K562 (cell line): Measurements from ENCODE around the gene SZT2. TPM values are rescaled to one million over a fixed set of nuclear protein-coding genes. Genes with fewer than 3 reads are reported as not detected.

Source experiments
- CHD2 ChIP-seq: IDR thresholded peaks from 2 replicates; pipeline ENCODE4 v1.6.1; 2011; ENCODE audit warnings: low read depth, low read length
- EZH2 ChIP-seq: IDR thresholded peaks from 2 replicates; pipeline ENCODE4 v1.6.1; 2012; ENCODE audit warnings: low read depth, mild to moderate bottlenecking, inconsistent platforms, low read length, borderline replicate concordance
- FOSL1 ChIP-seq: fragments of 200-800 bp; sonication (Bioruptor generic); conservative IDR thresholded peaks from 2 replicates; pipeline ENCODE4 v1.6.1; 2016; ENCODE audit warnings: missing genetic modification characterization, missing compliant biosample characterization
- FOXK2 ChIP-seq, 2 experiments: fragments of 450-650 bp; IDR thresholded peaks in 1 of 2; conservative IDR thresholded peaks in 1 of 2; 2 replicates each; pipeline ENCODE4 v1.6.1; 2016; ENCODE audit warnings: low read depth in 2 of 2, mild to moderate bottlenecking in 1 of 2
- HOXB6 ChIP-seq: fragments of 250-450 bp; sonication (Bioruptor Pico); IDR thresholded peaks from 2 replicates; pipeline ENCODE4 v1.5.1; 2022; ENCODE audit warnings: mild to moderate bottlenecking, borderline replicate concordance
- IFI16 ChIP-seq: fragments of 250-450 bp; sonication (Bioruptor Pico); IDR thresholded peaks from 2 replicates; pipeline ENCODE4 v2.1.2; 2022; ENCODE audit warnings: mild to moderate bottlenecking, inconsistent platforms
- JUND ChIP-seq, 2 experiments: IDR thresholded peaks; 2 replicates in 1 of 2; 3 replicates in 1 of 2; pipeline ENCODE4 v1.6.1; 2011; ENCODE audit warnings: borderline replicate concordance in 2 of 2, low read depth in 2 of 2, low read length in 2 of 2, improper control_type of control experiment in 1 of 2, missing biosample characterization in 1 of 2, missing genetic modification characterization in 1 of 2, missing genetic modification reagents in 1 of 2
- MEF2A ChIP-seq: IDR thresholded peaks from 2 replicates; pipeline ENCODE4 v1.6.1; 2011; ENCODE audit warnings: low read depth, mild to moderate bottlenecking, low read length, moderate library complexity; ENCODE audit not compliant: control insufficient read depth
- MYNN ChIP-seq, 2 experiments: sonication (generic); formaldehyde crosslinking in 1 of 2; IDR thresholded peaks; 2 replicates each; pipeline versions ENCODE4 v1.5.0 to v1.6.1; 2016 to 2020; ENCODE audit warnings: antibody characterized with exemption in 1 of 2, missing genetic modification reagents in 1 of 2
- NRF1 ChIP-seq, 2 experiments: fragments of 450-650 bp; IDR thresholded peaks in 1 of 2; conservative IDR thresholded peaks in 1 of 2; 2 replicates each; pipeline ENCODE4 v1.6.1; 2014; ENCODE audit warnings: mild to moderate bottlenecking in 2 of 2
- PML ChIP-seq: IDR thresholded peaks from 2 replicates; pipeline ENCODE4 v1.6.1; 2012; ENCODE audit warnings: low read length, inconsistent platforms
- SIN3B ChIP-seq: fragments of 450-650 bp; IDR thresholded peaks from 2 replicates; pipeline ENCODE4 v1.6.1; 2017; ENCODE audit warnings: low read depth, mild to moderate bottlenecking, moderate library complexity
- TAF1 ChIP-seq: IDR thresholded peaks from 2 replicates; pipeline ENCODE4 v1.6.1; 2011; ENCODE audit warnings: mild to moderate bottlenecking, low read length, moderate library complexity; ENCODE audit not compliant: insufficient read depth, control insufficient read depth, severe bottlenecking; ENCODE audit errors: extremely low read depth
- TAF15 ChIP-seq: fragments of 200-400 bp; formaldehyde crosslinking; IDR thresholded peaks from 2 replicates; pipeline ENCODE4 v1.6.1; 2017; ENCODE audit warnings: mild to moderate bottlenecking, low read depth, low read length, moderate library complexity
- TFAM ChIP-seq: fragments of 250-450 bp; sonication (Bioruptor Pico); conservative IDR thresholded peaks from 2 replicates; pipeline ENCODE4 v1.5.0; 2021; ENCODE audit warnings: mild to moderate bottlenecking, moderate library complexity
- TOE1 ChIP-seq, 2 experiments: fragments of 450-650 bp in 1 of 2; sonication (generic) in 1 of 2; formaldehyde crosslinking in 1 of 2; IDR thresholded peaks; 2 replicates each; pipeline versions ENCODE4 v1.7.1 to v1.8.0; 2016 to 2022; ENCODE audit warnings: borderline replicate concordance in 2 of 2, mild to moderate bottlenecking in 2 of 2, antibody characterized with exemption in 1 of 2, inconsistent platforms in 1 of 2, low read depth in 1 of 2, missing genetic modification reagents in 1 of 2, moderate library complexity in 1 of 2
- TSC22D4 ChIP-seq: fragments of 450-650 bp; IDR thresholded peaks from 2 replicates; pipeline ENCODE4 v1.6.1; 2016; ENCODE audit warnings: missing genetic modification characterization, missing biosample characterization, control low read depth
- ZBTB7A ChIP-seq: IDR thresholded peaks from 2 replicates; pipeline ENCODE4 v1.6.1; 2011; ENCODE audit warnings: low read depth, mild to moderate bottlenecking, low read length, moderate library complexity, borderline replicate concordance; ENCODE audit not compliant: control insufficient read depth
- ZFP1 ChIP-seq: fragments of 450-650 bp; formaldehyde crosslinking; IDR thresholded peaks from 2 replicates; pipeline ENCODE4 v1.4.0; 2020; ENCODE audit warnings: mild to moderate bottlenecking, mixed read lengths
- ZNF121 ChIP-seq: sonication (generic); formaldehyde crosslinking; conservative IDR thresholded peaks from 2 replicates; pipeline ENCODE4 v1.8.0; 2022; ENCODE audit warnings: missing genetic modification reagents
- ZNF324 ChIP-seq: fragments of 250-450 bp; sonication (Bioruptor Pico); IDR thresholded peaks from 2 replicates; pipeline ENCODE4 v1.4.0; 2020; ENCODE audit warnings: mild to moderate bottlenecking
- polyA plus RNA-seq, 8 experiments: library from polyadenylated mRNA; depleted of rRNA in 4 of 8; stranded (reverse) in 5 of 8; unstranded in 3 of 8; fragments of >200 nt; fragmentation: Nextera tagmentation in 2 of 8; fragmentation: Illumina TruSeq in 1 of 8; extraction: Ambion mirVana in 2 of 8; extraction: Trizol in 1 of 8; gene quantifications; 2 replicates each; pipeline versions ENCODE4 v1.2.1 to v1.2.3, GENCODE V29; 2011 to 2014; ENCODE audit warnings: inconsistent platforms in 1 of 8, missing spikeins in 1 of 8
- total RNA-seq, 7 experiments: library from RNA; depleted of rRNA in 6 of 7; stranded (reverse); fragments of >200 nt in 6 of 7; fragmentation: Illumina TruSeq in 2 of 7; extraction: Trizol in 2 of 7; gene quantifications; 2 replicates each; pipeline versions ENCODE4 v1.2.1 to v1.2.3, GENCODE V29; 2011 to 2021; ENCODE audit warnings: low replicate concordance in 1 of 7
- TF ChIP-seq, protein P1 (sequence below): fragments of 250-450 bp; sonication (Bioruptor Pico); IDR thresholded peaks from 2 replicates; pipeline ENCODE4 v1.5.0; 2021
- TF ChIP-seq, protein P2 (sequence below): fragments of 250-450 bp; sonication (Bioruptor Pico); IDR thresholded peaks from 2 replicates; pipeline ENCODE4 v1.8.0; 2022; ENCODE audit warnings: moderate library complexity, mild to moderate bottlenecking, inconsistent platforms
- TF ChIP-seq, protein P3 (sequence below): sonication (generic); formaldehyde crosslinking; IDR thresholded peaks from 2 replicates; pipeline ENCODE4 v1.8.1; 2023; ENCODE audit warnings: mild to moderate bottlenecking, missing genetic modification reagents

Gene SZT2
- total and polyA plus RNA-seq, 9 of the 15 experiments (the other 6 are each of a cell fraction or from before 2014, with no cell fraction given): 0.88 to 31.0 (median 12.8) TPM

DNA sequence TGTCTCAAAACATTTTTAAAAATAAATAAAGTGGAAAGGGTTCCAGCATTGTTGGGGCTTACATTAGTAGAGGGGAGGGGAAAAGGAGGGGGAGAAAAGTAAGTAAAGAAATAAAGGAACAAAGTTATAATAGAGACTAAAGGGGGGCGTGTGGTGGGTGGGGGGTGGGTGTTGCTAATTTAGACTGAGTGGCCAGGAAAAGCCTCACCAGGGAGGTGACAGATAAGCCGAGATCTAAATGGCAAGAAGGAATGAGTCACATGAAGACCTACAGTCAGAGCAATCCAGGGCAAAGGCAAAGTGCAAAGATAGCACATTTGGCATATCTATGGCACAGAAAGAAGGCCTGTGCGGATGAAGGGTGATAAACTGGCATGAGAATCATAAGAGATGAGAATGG is 44.6 kb upstream of the SZT2 start (continued):
- peak; percentile 87 for TF ChIP-seq ZBTB7A
- TF ChIP-seq, protein P1, sequence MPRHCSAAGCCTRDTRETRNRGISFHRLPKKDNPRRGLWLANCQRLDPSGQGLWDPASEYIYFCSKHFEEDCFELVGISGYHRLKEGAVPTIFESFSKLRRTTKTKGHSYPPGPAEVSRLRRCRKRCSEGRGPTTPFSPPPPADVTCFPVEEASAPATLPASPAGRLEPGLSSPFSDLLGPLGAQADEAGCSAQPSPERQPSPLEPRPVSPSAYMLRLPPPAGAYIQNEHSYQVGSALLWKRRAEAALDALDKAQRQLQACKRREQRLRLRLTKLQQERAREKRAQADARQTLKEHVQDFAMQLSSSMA (CRISPR knock-in tag): no peak
- no peak for TF ChIP-seq NRF1 (conservative IDR thresholded peaks at IDR 0.05 in 1 of 2, IDR thresholded peaks at IDR 0.05 in 1 of 2)
- peak; percentile 83; the same call in 1 of the 2 replicates for TF ChIP-seq MYNN (IDR thresholded peaks at IDR 0.05)
- TF ChIP-seq MYNN (CRISPR knock-in tag; IDR thresholded peaks at IDR 0.05): no peak
- no peak for TF ChIP-seq ZNF121 (CRISPR knock-in tag)
- peak; percentile 73 for TF ChIP-seq MEF2A
- no peak for TF ChIP-seq TAF1
- TF ChIP-seq ZFP1 (CRISPR knock-in tag): no peak
- no peak for TF ChIP-seq SIN3B
- TF ChIP-seq TFAM (CRISPR knock-in tag): no peak
- TF ChIP-seq ZNF324 (CRISPR knock-in tag): no peak
- no peak for TF ChIP-seq HOXB6 (CRISPR knock-in tag)
- TF ChIP-seq FOSL1 (tag): peak; percentile 91
- no peak for TF ChIP-seq TAF15
- no peak for TF ChIP-seq TSC22D4 (tag)
- TF ChIP-seq TOE1 (IDR thresholded peaks at IDR 0.05; ENCODE audit: borderline replicate concordance): peak; percentile 17; the same call in 1 of the 2 replicates
- TF ChIP-seq TOE1 (CRISPR knock-in tag; IDR thresholded peaks at IDR 0.05; ENCODE audit: borderline replicate concordance, low read depth): no peak
- TF ChIP-seq IFI16 (CRISPR knock-in tag): no peak
- TF ChIP-seq, protein P2, sequence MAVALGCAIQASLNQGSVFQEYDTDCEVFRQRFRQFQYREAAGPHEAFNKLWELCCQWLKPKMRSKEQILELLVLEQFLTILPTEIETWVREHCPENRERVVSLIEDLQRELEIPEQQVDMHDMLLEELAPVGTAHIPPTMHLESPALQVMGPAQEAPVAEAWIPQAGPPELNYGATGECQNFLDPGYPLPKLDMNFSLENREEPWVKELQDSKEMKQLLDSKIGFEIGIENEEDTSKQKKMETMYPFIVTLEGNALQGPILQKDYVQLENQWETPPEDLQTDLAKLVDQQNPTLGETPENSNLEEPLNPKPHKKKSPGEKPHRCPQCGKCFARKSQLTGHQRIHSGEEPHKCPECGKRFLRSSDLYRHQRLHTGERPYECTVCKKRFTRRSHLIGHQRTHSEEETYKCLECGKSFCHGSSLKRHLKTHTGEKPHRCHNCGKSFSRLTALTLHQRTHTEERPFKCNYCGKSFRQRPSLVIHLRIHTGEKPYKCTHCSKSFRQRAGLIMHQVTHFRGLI (CRISPR knock-in tag): no peak
- no peak for TF ChIP-seq FOXK2 (conservative IDR thresholded peaks at IDR 0.05 in 1 of 2, IDR thresholded peaks at IDR 0.05 in 1 of 2; ENCODE audit: low read depth in 2 of 2)
- peak; percentile 86 for TF ChIP-seq JUND (IDR thresholded peaks at IDR 0.05; ENCODE audit: borderline replicate concordance, low read depth, low read length)
- peak; percentile 75; the same call in 1 of the 3 replicates for TF ChIP-seq JUND (tag; IDR thresholded peaks at IDR 0.05; ENCODE audit: borderline replicate concordance, low read depth, low read length)
- TF ChIP-seq, protein P3, sequence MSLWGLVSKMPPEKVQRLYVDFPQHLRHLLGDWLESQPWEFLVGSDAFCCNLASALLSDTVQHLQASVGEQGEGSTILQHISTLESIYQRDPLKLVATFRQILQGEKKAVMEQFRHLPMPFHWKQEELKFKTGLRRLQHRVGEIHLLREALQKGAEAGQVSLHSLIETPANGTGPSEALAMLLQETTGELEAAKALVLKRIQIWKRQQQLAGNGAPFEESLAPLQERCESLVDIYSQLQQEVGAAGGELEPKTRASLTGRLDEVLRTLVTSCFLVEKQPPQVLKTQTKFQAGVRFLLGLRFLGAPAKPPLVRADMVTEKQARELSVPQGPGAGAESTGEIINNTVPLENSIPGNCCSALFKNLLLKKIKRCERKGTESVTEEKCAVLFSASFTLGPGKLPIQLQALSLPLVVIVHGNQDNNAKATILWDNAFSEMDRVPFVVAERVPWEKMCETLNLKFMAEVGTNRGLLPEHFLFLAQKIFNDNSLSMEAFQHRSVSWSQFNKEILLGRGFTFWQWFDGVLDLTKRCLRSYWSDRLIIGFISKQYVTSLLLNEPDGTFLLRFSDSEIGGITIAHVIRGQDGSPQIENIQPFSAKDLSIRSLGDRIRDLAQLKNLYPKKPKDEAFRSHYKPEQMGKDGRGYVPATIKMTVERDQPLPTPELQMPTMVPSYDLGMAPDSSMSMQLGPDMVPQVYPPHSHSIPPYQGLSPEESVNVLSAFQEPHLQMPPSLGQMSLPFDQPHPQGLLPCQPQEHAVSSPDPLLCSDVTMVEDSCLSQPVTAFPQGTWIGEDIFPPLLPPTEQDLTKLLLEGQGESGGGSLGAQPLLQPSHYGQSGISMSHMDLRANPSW (CRISPR knock-in tag): no peak
- no peak for TF ChIP-seq CHD2
- no peak for TF ChIP-seq PML
- TF ChIP-seq EZH2: no peak
